Liver (tissue), 9 donors: ENCODE measurements around the gene MOV10L1. TPM values are rescaled to one million over a fixed set of nuclear protein-coding genes. Genes with fewer than 3 reads are reported as not detected.

Experiments used
- DNase-seq: peaks from one replicate; pipeline ENCODE4 v3.0.0-alpha.2; 2017; ENCODE audit warnings: low spot score
- H3K27ac ChIP-seq, 2 donors: one replicate each; pipeline ENCODE4 v1.7.0; 2013; ENCODE audit warnings: inconsistent platforms in 2 of 2, low read length in 2 of 2, control low read depth in 1 of 2, low read depth in 1 of 2, mild to moderate bottlenecking in 1 of 2
- H3K27me3 ChIP-seq, 4 donors: one replicate each; pipeline versions ENCODE4 v1.6.1 to v1.7.0; 2013; ENCODE audit warnings: low read length in 3 of 4, inconsistent platforms in 1 of 4, mild to moderate bottlenecking in 1 of 4, moderate library complexity in 1 of 4; ENCODE audit not compliant: control insufficient read depth in 4 of 4, insufficient read depth in 4 of 4
- H3K36me3 ChIP-seq, 4 donors: one replicate each; pipeline versions ENCODE4 v1.6.1 to v1.7.0; 2013; ENCODE audit warnings: low read length in 3 of 4, mild to moderate bottlenecking in 3 of 4, low read depth in 1 of 4, moderate library complexity in 1 of 4; ENCODE audit not compliant: control insufficient read depth in 4 of 4, insufficient read depth in 3 of 4
- H3K4me1 ChIP-seq, 4 donors: one replicate each; pipeline versions ENCODE4 v1.6.1 to v1.7.0; 2013; ENCODE audit warnings: low read length in 3 of 4, mild to moderate bottlenecking in 3 of 4, moderate library complexity in 1 of 4; ENCODE audit not compliant: control insufficient read depth in 4 of 4, insufficient read depth in 4 of 4
- H3K4me3 ChIP-seq, 3 donors: one replicate each; pipeline versions ENCODE4 v1.6.1 to v1.7.0; 2013; ENCODE audit warnings: low read length in 3 of 3, control low read depth in 1 of 3, low read depth in 1 of 3, mild to moderate bottlenecking in 1 of 3
- H3K9ac ChIP-seq, 2 donors: one replicate each; pipeline ENCODE4 v1.7.0; 2013; ENCODE audit warnings: low read length in 2 of 2, mild to moderate bottlenecking in 2 of 2, moderate library complexity in 2 of 2, control low read depth in 1 of 2, low read depth in 1 of 2
- H3K9me3 ChIP-seq, 4 donors: one replicate each; pipeline versions ENCODE4 v1.6.1 to v1.7.0; 2013; ENCODE audit warnings: low read length in 3 of 4; ENCODE audit not compliant: control insufficient read depth in 4 of 4
- ATF3 ChIP-seq: IDR thresholded peaks from 2 replicates; pipeline ENCODE4 v1.6.1; 2016; ENCODE audit warnings: antibody characterized with exemption
- EGR1 ChIP-seq, 2 donors: IDR thresholded peaks; 2 replicates each; pipeline ENCODE4 v1.6.1; 2016 to 2018; ENCODE audit warnings: antibody characterized with exemption in 2 of 2, low read depth in 2 of 2
- FOXA1 ChIP-seq: IDR thresholded peaks from 2 replicates; pipeline ENCODE4 v1.6.1; 2016; ENCODE audit warnings: antibody characterized with exemption
- GABPA ChIP-seq, 2 donors: IDR thresholded peaks in 1 of 2; conservative IDR thresholded peaks in 1 of 2; 2 replicates each; pipeline ENCODE4 v1.6.1; 2016; ENCODE audit warnings: antibody characterized with exemption in 2 of 2, mild to moderate bottlenecking in 1 of 2, moderate library complexity in 1 of 2
- JUND ChIP-seq, 2 donors: IDR thresholded peaks; 2 replicates each; pipeline ENCODE4 v1.6.1; 2016; ENCODE audit warnings: antibody characterized with exemption in 2 of 2
- REST ChIP-seq: IDR thresholded peaks from 2 replicates; pipeline ENCODE4 v1.6.1; 2016; ENCODE audit warnings: antibody characterized with exemption, mild to moderate bottlenecking
- RXRA ChIP-seq, 2 donors: IDR thresholded peaks; 2 replicates each; pipeline ENCODE4 v1.6.1; 2017 to 2018; ENCODE audit warnings: antibody characterized with exemption in 2 of 2, mild to moderate bottlenecking in 1 of 2
- SP1 ChIP-seq: IDR thresholded peaks from 2 replicates; pipeline ENCODE4 v1.6.1; 2018; ENCODE audit warnings: antibody characterized with exemption, mild to moderate bottlenecking
- TAF1 ChIP-seq: conservative IDR thresholded peaks from 2 replicates; pipeline ENCODE4 v1.6.1; 2016; ENCODE audit warnings: antibody characterized with exemption, mild to moderate bottlenecking
- YY1 ChIP-seq: IDR thresholded peaks from 2 replicates; pipeline ENCODE4 v1.6.1; 2016; ENCODE audit warnings: antibody characterized with exemption, mild to moderate bottlenecking
- WGBS: extraction: QIAGEN DNeasy Blood & Tissue Kit; methylation state at CpG from one replicate; pipeline ENCODE4 v1.1.7; 2013; 5-methylcytosine and 5-hydroxymethylcytosine counted together
- polyA plus RNA-seq, 2 donors: library from polyadenylated mRNA; stranded (reverse) in 1 of 2; unstranded in 1 of 2; fragments of 200-250 nt in 1 of 2; fragments of >200 nt in 1 of 2; fragmentation: Nextera tagmentation in 1 of 2; extraction: Ambion mirVana in 1 of 2; gene quantifications; one replicate each; pipeline versions ENCODE4 v1.2.1 to v1.2.3, GENCODE V29; 2013 to 2015
- total RNA-seq, 2 donors: library from RNA; depleted of rRNA; stranded (reverse); fragments of >200 nt; gene quantifications; one replicate each; pipeline ENCODE4 v1.2.3, GENCODE V29; 2014
- donor health status: healthy.
- donor health status: healthy.
- donor health status: healthy.
- donor health status: healthy.
- donor health status: healthy.

Gene MOV10L1
- total and polyA plus RNA-seq, 4 donors, result 0.07 to 0.47 (median 0.17) TPM

- TF ChIP-seq EGR1 (IDR thresholded peaks at IDR 0.05; ENCODE audit: low read depth in 2 of 2) (no peak), RXRA (IDR thresholded peaks at IDR 0.05) (no peak), SP1 (no peak), ATF3 (no peak), GABPA (IDR thresholded peaks at IDR 0.05 in 1 of 2, conservative IDR thresholded peaks at IDR 0.05 in 1 of 2) (no peak), JUND (IDR thresholded peaks at IDR 0.05) (no peak), YY1 (no peak), TAF1 (no peak), FOXA1 (no peak), REST (no peak)
- no peak overlapping the region for H3K4me3 ChIP-seq
- no peaks in the 10 kb centered on the region for H3K9me3 ChIP-seq
- H3K36me3 ChIP-seq, result no peaks in the 10 kb centered on the region
- no peaks in the 10 kb centered on the region for H3K4me1 ChIP-seq
- 61% methylated on average over 9 of the region's 9 CpGs for WGBS
- H3K27ac ChIP-seq, result no peak overlapping the region
- no peaks in the 10 kb centered on the region for H3K27me3 ChIP-seq
- no peak overlapping the region for H3K9ac ChIP-seq
- DNase-seq, result no peak
These were observed 15.6 kb downstream of the MOV10L1 start for GRCh38 chr22:50105208-50106100.

DNA sequence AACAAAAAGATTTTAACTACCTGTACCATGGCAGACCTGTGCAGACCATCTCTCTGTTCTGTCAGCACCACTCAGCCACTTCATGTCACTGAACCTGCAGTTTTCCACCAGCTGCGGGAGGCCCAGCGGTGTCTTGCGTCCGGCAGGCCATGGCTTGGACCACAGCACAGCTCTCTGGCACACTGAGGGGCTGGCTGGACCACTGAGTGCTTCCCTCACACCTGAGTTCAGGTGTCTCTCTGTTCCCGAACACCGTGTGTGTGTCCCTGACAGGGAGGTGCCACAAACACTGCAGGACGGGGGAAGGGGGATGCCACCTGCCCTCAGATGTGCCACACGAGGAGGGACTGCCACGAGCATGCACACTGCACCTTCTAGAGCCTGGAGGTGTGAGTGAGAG is 17.7 kb downstream of the MOV10L1 start:
- no peaks in the 10 kb centered on the region for H3K36me3 ChIP-seq
- H3K27ac ChIP-seq, result no peak overlapping the region
- no peak overlapping the region for H3K4me3 ChIP-seq
- no peaks in the 10 kb centered on the region for H3K9me3 ChIP-seq
- TF ChIP-seq GABPA (IDR thresholded peaks at IDR 0.05 in 1 of 2, conservative IDR thresholded peaks at IDR 0.05 in 1 of 2) (no peak), REST (no peak)
- H3K4me1 ChIP-seq, result no peaks in the 10 kb centered on the region
- DNase-seq, result no peak
- H3K27me3 ChIP-seq, result no peaks in the 10 kb centered on the region
- H3K9ac ChIP-seq, result no peak overlapping the region
- WGBS, result 91% methylated on average over 9 of the region's 9 CpGs
